ENCODE data around the gene ARL3. TPM values are rescaled to one million over a fixed set of nuclear protein-coding genes. Genes with fewer than 3 reads are reported as not detected.

The ARL3 gene
- total and polyA plus RNA-seq, 7 donors: 4.6 to 12.0 (median 8.3) TPM

DNA sequence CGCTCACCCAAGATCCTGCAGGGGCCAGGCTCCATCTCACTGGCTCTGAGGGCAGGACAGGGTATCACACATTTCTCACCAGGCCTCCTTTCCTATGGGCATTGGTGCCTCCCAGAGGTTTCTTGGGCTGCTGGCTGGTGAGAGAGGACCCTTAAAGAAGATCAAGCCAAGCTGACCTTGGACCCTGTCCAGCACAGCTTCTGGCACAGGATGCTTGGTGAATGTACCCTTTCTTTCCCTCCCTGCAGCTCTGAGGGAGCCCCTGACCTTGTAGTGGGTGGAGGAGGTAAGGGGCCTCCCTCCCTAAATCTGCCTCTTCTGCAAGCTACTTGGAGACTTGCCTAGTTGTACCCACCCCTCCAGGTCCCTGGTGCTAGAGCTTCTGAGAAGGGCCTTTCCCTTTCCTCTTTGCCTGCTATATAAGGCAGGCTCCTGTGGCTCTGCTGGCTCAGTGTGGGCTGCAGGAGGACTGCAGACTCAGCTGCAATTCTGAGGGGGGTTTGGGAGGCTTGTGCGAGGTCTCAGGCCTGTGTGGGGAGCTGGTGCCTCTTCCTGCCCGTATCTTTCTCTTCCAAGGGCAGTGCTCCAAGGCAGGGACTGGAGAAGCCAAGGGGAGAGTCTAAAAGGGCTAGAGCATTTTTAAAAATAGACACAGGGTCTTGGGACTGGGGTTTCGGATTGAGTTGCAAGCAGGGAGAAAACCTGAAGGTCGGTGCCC, 81.6 kb downstream of the ARL3 start:
- no peaks in the 10 kb centered on the region for H3K9me3 ChIP-seq
- no peaks in the 10 kb centered on the region for H3K27me3 ChIP-seq
- peaks cover 0 to 85% (median 81%) of the 10 kb centered on the region in 4 donors for H3K4me1 ChIP-seq
- peaks cover 0 to 7% (median 0%) of the 10 kb centered on the region in 4 donors for H3K36me3 ChIP-seq
- no peak for DNase-seq
- WGBS, 2 donors: 53 to 79% methylated on average over 5 of the region's 5 CpGs
- intact Hi-C loops (cut with DNase I): no loop called here
- H3K4me3 ChIP-seq: no peak overlapping the region
- TF ChIP-seq, protein P1, sequence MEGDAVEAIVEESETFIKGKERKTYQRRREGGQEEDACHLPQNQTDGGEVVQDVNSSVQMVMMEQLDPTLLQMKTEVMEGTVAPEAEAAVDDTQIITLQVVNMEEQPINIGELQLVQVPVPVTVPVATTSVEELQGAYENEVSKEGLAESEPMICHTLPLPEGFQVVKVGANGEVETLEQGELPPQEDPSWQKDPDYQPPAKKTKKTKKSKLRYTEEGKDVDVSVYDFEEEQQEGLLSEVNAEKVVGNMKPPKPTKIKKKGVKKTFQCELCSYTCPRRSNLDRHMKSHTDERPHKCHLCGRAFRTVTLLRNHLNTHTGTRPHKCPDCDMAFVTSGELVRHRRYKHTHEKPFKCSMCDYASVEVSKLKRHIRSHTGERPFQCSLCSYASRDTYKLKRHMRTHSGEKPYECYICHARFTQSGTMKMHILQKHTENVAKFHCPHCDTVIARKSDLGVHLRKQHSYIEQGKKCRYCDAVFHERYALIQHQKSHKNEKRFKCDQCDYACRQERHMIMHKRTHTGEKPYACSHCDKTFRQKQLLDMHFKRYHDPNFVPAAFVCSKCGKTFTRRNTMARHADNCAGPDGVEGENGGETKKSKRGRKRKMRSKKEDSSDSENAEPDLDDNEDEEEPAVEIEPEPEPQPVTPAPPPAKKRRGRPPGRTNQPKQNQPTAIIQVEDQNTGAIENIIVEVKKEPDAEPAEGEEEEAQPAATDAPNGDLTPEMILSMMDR (IDR thresholded peaks at IDR 0.05): no peak
- TF ChIP-seq POLR2AphosphoS5 (IDR thresholded peaks at IDR 0.05) (no peak), EP300 (IDR thresholded peaks at IDR 0.05) (no peak), POLR2A (IDR thresholded peaks at IDR 0.05) (no peak)
- H3K27ac ChIP-seq: peak overlapping the region; percentile 52 to 94 (median 82)

DNA sequence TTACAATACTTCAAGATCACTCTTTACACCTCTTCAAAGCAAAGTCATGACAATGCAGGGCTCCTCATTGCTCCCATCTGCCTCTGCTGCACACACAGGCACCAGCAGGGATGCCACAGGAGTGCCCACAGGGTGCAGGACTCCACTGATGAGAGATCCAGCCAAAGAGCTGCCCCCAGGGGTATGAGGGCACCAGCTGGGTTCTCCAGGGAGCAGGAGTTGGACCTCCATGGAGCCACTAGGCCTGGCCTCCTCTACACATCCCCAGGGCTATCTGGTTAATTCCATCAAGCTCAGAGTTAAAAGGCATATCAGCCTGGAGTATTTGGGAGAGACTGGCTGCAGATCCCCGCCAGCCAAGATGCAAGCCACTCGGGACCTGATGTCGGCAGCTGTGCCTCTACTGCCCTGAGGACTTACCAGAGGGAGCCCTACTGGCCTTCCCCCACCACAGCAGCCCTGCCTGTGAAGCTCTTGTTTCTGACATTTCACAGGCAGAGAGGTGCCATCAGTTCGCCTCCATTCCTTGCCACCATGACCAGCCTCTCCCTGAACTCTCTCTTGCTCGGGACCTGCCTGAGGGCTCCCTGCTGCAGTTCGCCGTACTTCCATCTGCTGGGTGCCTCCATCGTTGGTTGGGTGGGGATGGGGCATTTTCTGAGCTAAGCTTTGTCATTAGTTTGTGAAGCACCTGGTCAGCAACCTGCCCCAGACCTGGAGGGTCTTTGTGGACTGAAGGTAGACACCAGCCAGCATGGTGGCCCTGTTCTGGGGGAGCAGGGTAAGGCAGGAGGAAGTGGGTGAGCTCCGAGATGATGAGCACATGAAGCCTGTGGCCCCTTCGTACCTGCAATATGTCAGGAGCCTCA, 82.4 kb downstream of the ARL3 start:
- intact Hi-C loops (cut with DNase I): no loop called here
- no peak for DNase-seq
- Histone ChIP-seq H3K27me3 (no peaks in the 10 kb centered on the region), H3K9me3 (no peaks in the 10 kb centered on the region), H3K4me3 (no peak overlapping the region), H3K4me1 (peaks cover 0 to 93% (median 89%) of the 10 kb centered on the region in 4 donors), H3K36me3 (peaks cover 0 to 7% (median 0%) of the 10 kb centered on the region in 4 donors), H3K27ac (peak overlapping the region in 3 of 4 donors; percentile 85 to 94 (median 91))
- 87 to 94% methylated on average over 10 of the region's 10 CpGs for WGBS, 2 donors
- TF ChIP-seq POLR2A (IDR thresholded peaks at IDR 0.05) (no peak), EP300 (IDR thresholded peaks at IDR 0.05) (no peak), POLR2AphosphoS5 (IDR thresholded peaks at IDR 0.05) (no peak)
- TF ChIP-seq, protein P1 (IDR thresholded peaks at IDR 0.05): no peak

DNA sequence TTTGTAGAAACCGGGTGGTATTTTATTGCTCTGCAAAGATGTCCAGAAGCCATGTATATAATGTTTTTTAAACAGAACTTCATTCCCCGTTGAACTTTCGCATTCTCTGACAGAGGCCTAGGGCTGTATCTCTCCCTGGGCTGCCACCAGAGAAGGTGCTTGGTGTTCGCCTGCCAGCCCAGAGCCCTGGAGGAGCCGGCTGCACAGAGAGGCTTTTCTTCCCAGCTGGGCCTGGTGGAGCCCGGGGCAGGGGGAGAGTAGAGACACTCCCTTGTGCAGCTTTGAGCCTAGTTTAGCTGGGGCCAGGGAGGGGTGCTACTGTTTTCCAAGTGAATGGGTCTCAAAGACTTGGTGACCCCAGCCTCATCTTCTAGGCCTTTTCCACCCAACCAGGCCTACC, 83.5 kb downstream of the ARL3 start:
- H3K4me3 ChIP-seq: no peak overlapping the region
- H3K36me3 ChIP-seq: peaks cover 0 to 7% (median 0%) of the 10 kb centered on the region in 4 donors
- no peak for TF ChIP-seq EP300 (IDR thresholded peaks at IDR 0.05)
- TF ChIP-seq POLR2AphosphoS5 (IDR thresholded peaks at IDR 0.05): no peak
- no peak for TF ChIP-seq POLR2A (IDR thresholded peaks at IDR 0.05)
- TF ChIP-seq, protein P1 (IDR thresholded peaks at IDR 0.05): no peak
- H3K9me3 ChIP-seq: no peaks in the 10 kb centered on the region
- no peaks in the 10 kb centered on the region for H3K27me3 ChIP-seq
- DNase-seq: peak; percentile 35
- intact Hi-C loops (cut with DNase I): no loop called here
- peaks cover 0 to 100% (median 99%) of the 10 kb centered on the region in 4 donors for H3K4me1 ChIP-seq
- 77 to 82% methylated on average over 6 of the region's 6 CpGs for WGBS, 2 donors
- peak overlapping the region in 3 of 4 donors; percentile 85 to 94 (median 91) for H3K27ac ChIP-seq

DNA sequence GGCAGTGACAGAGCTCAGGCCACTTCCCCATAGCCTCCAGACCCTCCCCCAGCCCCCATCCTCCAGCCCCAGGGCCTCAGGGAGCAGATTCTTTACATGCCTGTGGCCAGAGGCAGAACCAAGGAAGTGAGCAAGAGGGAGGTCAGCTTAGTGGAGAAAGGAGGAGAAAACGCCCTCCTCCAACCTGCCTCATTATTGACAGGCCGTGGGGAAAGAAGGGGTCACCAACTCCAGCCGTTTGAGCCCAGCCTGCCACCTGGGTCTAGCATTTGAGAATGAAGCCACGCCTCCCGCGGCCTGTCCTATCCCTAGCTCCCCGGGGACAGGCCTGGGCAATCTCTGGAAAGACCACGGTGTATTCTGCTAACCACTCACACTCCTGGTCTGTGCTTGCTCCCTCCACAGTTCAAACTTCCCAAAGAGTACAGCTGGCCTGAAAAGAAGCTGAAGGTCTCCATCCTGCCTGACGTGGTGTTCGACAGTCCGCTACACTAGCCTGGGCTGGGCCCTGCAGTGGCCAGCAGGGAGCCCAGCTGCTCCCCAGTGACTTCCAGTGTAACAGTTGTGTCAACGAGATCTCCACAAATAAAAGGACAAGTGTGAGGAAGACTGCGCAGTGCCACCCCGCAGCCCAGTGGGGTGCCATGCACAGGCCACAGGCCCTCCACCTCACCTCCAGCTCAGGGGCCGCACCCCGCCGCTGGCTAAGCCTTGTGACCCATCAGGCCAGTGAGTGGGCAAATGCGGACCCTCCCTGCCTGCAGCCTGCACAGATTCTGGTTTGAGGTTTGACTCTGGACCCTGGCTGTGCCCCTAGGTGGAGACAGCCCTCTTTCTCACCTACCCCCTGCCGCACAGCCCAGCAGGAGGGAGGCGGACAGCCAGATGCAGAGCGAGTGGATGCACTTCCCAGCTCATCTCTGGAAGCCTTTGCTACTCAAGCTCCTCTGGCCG, 84.3 kb downstream of the ARL3 start:
- H3K4me3 ChIP-seq: no peak overlapping the region
- intact Hi-C loops (cut with DNase I): loop anchor here (5.0 kb wide), 1 partner anchor 513 kb away; no protein-coding TSS in a partner anchor
- peak; percentile 58 for DNase-seq
- H3K9me3 ChIP-seq: no peaks in the 10 kb centered on the region
- H3K4me1 ChIP-seq: peaks cover 0 to 100% (median 98%) of the 10 kb centered on the region in 4 donors
- TF ChIP-seq POLR2A (IDR thresholded peaks at IDR 0.05) (no peak), POLR2AphosphoS5 (IDR thresholded peaks at IDR 0.05) (no peak), EP300 (IDR thresholded peaks at IDR 0.05) (no peak)
- TF ChIP-seq, protein P1 (IDR thresholded peaks at IDR 0.05): no peak
- peak overlapping the region; percentile 81 to 94 (median 88) for H3K27ac ChIP-seq
- peaks cover 0 to 7% (median 0%) of the 10 kb centered on the region in 4 donors for H3K36me3 ChIP-seq
- no peaks in the 10 kb centered on the region for H3K27me3 ChIP-seq
- WGBS, 2 donors: 82 to 87% methylated on average over 22 of the region's 22 CpGs

Measured in sigmoid colon (tissue), 7 donors.